Bronchial epithelial cell (primary cell): ENCODE results near the gene GPRASP2. TPM values are rescaled to one million over a fixed set of nuclear protein-coding genes. Genes with fewer than 3 reads are reported as not detected.
"Not testable (repeated sequence)": the region's sequence is repeated elsewhere in the genome, so short reads cannot be mapped to it uniquely, and the experiment has no call there.

Source experiments
- DNase-seq: peaks from one replicate; pipeline ENCODE4 v3.0.0-alpha.2; 2010; ENCODE audit warnings: low read depth
- FAIRE-seq: peaks from 2 replicates; lab custom pipeline; 2011; peaks lifted over from hg19 to GRCh38; lab: Jason Lieb, UNC
- H3K27me3 ChIP-seq: 2 replicates; pipeline ENCODE4 v1.5.1; 2011; ENCODE audit warnings: low read length; ENCODE audit not compliant: control insufficient read depth, insufficient read depth
- H3K36me3 ChIP-seq: 2 replicates; pipeline ENCODE4 v1.5.1; 2011; ENCODE audit warnings: low read length; ENCODE audit not compliant: control insufficient read depth, insufficient read depth
- H3K4me3 ChIP-seq: 2 replicates; pipeline ENCODE4 v1.5.1; 2011; ENCODE audit warnings: mild to moderate bottlenecking, low read depth, low read length, control low read depth
- CTCF ChIP-seq: IDR thresholded peaks from 2 replicates; pipeline ENCODE4 v1.5.1; 2011; ENCODE audit warnings: mild to moderate bottlenecking, moderate library complexity, low read length, control low read depth, inconsistent platforms; ENCODE audit not compliant: insufficient read depth, severe bottlenecking
- total RNA-seq: library from RNA; depleted of rRNA; stranded (reverse); fragments of >200 nt; gene quantifications from 2 replicates; pipeline ENCODE4 v1.2.1, GENCODE V29; 2014

The GPRASP2 gene
- total RNA-seq, 1 donor from 2014 or later = 4.2 TPM

GRCh38 chrX:102714994-102715393 lies 2.7 kb downstream of the GPRASP2 start:
- no peak for FAIRE-seq
- DNase-seq = no peak
- H3K4me3 ChIP-seq = no peak overlapping the region
- H3K27me3 ChIP-seq = no peaks in the 10 kb centered on the region
- no peak for TF ChIP-seq CTCF
- no peaks in the 10 kb centered on the region for H3K36me3 ChIP-seq

GRCh38 chrX:102715967-102716366 lies 3.7 kb downstream of the GPRASP2 start:
- DNase-seq = no peak
- Histone ChIP-seq H3K27me3 (no peaks in the 10 kb centered on the region), H3K36me3 (no peaks in the 10 kb centered on the region), H3K4me3 (no peak overlapping the region)
- no peak for FAIRE-seq
- no peak for TF ChIP-seq CTCF

GRCh38 chrX:102720237-102721168 lies 8.3 kb downstream of the GPRASP2 start, which contains the start of gene GPRASP3:
TSS of gene GPRASP3 (plus strand) at chrX:102720743. CDS start at chrX:102748996, 28,253 bp downstream.
- peak within 1 kb of the TSS; percentile 49 for H3K4me3 ChIP-seq
- no peak for FAIRE-seq
- no peaks in the 10 kb centered on the region for H3K36me3 ChIP-seq
- peak; percentile 60 for DNase-seq
- TF ChIP-seq CTCF = no peak
- no peaks in the 10 kb centered on the region for H3K27me3 ChIP-seq

GRCh38 chrX:102721169-102721506 lies 8.9 kb downstream of the GPRASP2 start:
- DNase-seq, H3K36me3 ChIP-seq, H3K27me3 ChIP-seq: not testable (repeated sequence)
- FAIRE-seq = peak; percentile 99
- peak overlapping the region; percentile 49 for H3K4me3 ChIP-seq

GRCh38 chrX:102723456-102723855 lies 11.2 kb downstream of the GPRASP2 start:
- Histone ChIP-seq H3K27me3 (no peaks in the 10 kb centered on the region), H3K36me3 (no peaks in the 10 kb centered on the region), H3K4me3 (no peak overlapping the region)
- TF ChIP-seq CTCF = no peak
- peak; percentile 39 for DNase-seq
- no peak for FAIRE-seq

- no peak for TF ChIP-seq CTCF
- Histone ChIP-seq H3K36me3 (no peaks in the 10 kb centered on the region), H3K27me3 (no peaks in the 10 kb centered on the region), H3K4me3 (no peak overlapping the region)
- no peak for DNase-seq
- FAIRE-seq = no peak
Measured at GRCh38 chrX:102727761-102728160, 15.5 kb downstream of the GPRASP2 start.
